ENCODE data around the gene LRRC8D.

DNA sequence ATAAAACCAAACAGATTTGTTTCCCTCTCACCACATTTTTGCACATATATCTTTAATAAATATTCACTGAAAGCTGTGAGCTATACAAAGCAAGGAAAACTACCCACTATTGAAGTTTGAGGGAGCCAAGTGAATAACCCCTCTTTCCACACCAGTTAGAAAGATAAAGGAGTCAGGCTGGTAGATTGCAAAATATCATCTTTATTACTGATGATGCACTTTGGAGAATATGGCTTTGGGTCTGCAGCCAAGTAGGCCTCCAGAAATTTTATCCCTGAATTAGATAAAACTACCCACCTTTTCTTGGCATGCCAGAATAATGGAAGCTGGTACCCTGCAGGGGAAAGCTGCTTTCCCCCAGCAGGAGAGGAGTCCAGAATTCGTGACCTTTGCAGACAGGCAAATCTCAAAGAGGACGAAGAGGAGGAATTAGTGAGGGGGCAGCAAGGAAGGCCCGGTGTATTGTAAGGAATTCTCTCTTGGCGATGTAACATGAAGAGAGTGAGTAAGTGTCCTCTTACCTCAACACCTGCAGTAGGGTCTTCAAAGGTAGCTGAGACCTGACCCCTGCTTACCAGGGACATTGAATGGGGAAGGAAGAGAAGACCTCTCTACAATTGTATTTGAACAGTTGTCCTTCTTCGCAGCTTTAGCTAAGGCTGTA is 84.7 kb downstream of the LRRC8D start:
- TF ChIP-seq, protein P1, sequence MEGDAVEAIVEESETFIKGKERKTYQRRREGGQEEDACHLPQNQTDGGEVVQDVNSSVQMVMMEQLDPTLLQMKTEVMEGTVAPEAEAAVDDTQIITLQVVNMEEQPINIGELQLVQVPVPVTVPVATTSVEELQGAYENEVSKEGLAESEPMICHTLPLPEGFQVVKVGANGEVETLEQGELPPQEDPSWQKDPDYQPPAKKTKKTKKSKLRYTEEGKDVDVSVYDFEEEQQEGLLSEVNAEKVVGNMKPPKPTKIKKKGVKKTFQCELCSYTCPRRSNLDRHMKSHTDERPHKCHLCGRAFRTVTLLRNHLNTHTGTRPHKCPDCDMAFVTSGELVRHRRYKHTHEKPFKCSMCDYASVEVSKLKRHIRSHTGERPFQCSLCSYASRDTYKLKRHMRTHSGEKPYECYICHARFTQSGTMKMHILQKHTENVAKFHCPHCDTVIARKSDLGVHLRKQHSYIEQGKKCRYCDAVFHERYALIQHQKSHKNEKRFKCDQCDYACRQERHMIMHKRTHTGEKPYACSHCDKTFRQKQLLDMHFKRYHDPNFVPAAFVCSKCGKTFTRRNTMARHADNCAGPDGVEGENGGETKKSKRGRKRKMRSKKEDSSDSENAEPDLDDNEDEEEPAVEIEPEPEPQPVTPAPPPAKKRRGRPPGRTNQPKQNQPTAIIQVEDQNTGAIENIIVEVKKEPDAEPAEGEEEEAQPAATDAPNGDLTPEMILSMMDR (IDR thresholded peaks at IDR 0.05), result no peak
- no peak for TF ChIP-seq POLR2AphosphoS5 (IDR thresholded peaks at IDR 0.05; ENCODE audit: insufficient read depth in 1 of 2, low read depth in 1 of 2)
